Measurements from ENCODE around the gene MMP28.

Gene MMP28

GRCh38 chr17:35791681-35792350 is 3.6 kb downstream of the MMP28 start:
- H3K4me3 ChIP-seq (ENCODE audit: control insufficient read depth, low read depth, low read length), result no peak overlapping the region
- no peak for TF ChIP-seq CTCF (conservative IDR thresholded peaks at IDR 0.05; ENCODE audit: control insufficient read depth, insufficient read depth, low read depth, low read length)
- no peak for DNase-seq (ENCODE audit: low read depth)

GRCh38 chr17:35790841-35791240 is 4.6 kb downstream of the MMP28 start:
- H3K4me3 ChIP-seq (ENCODE audit: control insufficient read depth, low read depth, low read length), result no peak overlapping the region
- TF ChIP-seq CTCF (conservative IDR thresholded peaks at IDR 0.05; ENCODE audit: control insufficient read depth, insufficient read depth, low read depth, low read length), result no peak
- no peak for DNase-seq (ENCODE audit: low read depth)

DNA sequence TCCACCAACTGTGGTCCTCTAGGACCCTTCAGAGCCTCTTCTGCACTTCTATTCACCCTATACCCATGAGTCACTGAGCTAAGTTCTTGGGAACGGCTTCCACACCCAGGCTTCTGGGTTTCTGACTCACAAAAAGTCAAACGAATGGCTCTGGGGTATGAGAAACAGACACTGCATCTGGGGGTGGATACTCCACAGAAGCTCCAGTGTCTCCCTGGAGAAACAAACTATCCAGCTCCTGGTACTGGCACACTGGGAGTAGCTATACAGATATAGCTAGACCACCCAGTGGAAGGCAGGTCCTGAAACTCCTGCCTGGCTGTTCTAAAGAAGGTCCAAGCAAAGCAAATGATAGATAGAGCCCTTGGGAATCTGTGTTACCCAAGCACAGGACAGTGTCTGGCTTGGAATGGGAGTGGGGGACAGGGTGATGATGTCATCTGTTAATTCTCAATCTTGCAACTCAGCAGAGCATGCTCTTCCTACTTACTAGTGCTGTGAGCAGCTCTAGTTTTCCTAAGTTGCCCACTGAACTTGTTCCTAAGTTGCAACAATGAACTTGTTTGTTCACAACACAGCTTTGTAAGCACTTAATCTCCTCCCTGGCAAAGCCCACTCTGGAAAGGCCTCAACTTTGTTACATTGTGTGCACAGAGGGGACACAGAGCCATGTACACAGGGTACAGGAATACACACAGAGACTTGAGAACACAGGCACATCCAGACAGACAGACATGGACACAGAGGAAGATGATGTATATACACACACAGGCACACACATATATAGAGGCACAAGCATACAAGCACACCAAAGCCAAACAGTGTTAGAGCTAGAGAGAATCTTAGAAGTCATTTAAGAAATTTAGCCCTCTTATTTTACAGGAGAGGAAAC is 6.7 kb downstream of the MMP28 start:
- peak; percentile 96 for DNase-seq (ENCODE audit: low read depth)
- no peak for TF ChIP-seq CTCF (conservative IDR thresholded peaks at IDR 0.05; ENCODE audit: control insufficient read depth, insufficient read depth, low read depth, low read length)

GRCh38 chr17:35786941-35787432 is 8.5 kb downstream of the MMP28 start:
- DNase-seq (ENCODE audit: low read depth), result peak; percentile 62
- no peak for TF ChIP-seq CTCF (conservative IDR thresholded peaks at IDR 0.05; ENCODE audit: control insufficient read depth, insufficient read depth, low read depth, low read length)
- H3K4me3 ChIP-seq (ENCODE audit: control insufficient read depth, low read depth, low read length), result no peak overlapping the region

More for the DNA sequence above, 6.7 kb downstream of the MMP28 start:
- H3K4me3 ChIP-seq (ENCODE audit: control insufficient read depth, low read depth, low read length), result no peak overlapping the region

GRCh38 chr17:35784895-35785294 is 10.5 kb downstream of the MMP28 start:
- TF ChIP-seq CTCF (conservative IDR thresholded peaks at IDR 0.05; ENCODE audit: control insufficient read depth, insufficient read depth, low read depth, low read length), result no peak
- H3K4me3 ChIP-seq (ENCODE audit: control insufficient read depth, low read depth, low read length), result no peak overlapping the region
- no peak for DNase-seq (ENCODE audit: low read depth)

GRCh38 chr17:35780950-35781349 is 14.5 kb downstream of the MMP28 start:
- TF ChIP-seq CTCF (conservative IDR thresholded peaks at IDR 0.05; ENCODE audit: control insufficient read depth, insufficient read depth, low read depth, low read length), result no peak
- no peak overlapping the region for H3K4me3 ChIP-seq (ENCODE audit: control insufficient read depth, low read depth, low read length)
- no peak for DNase-seq (ENCODE audit: low read depth)

All from fibroblast of mammary gland (primary cell).